CD8-positive, alpha-beta memory T cell (primary cell): ENCODE data around the gene RPS19BP1. TPM values are rescaled to one million over a fixed set of nuclear protein-coding genes. Genes with fewer than 3 reads are reported as not detected.
A peak's percentile ranks its signal among the peaks of the same experiment; 100 is the strongest.

Experiments
- CTCF ChIA-PET: fragments of 350-600 bp; sonication (Branson Sonifier 250); formaldehyde crosslinking; loops from one replicate; lab custom pipeline; 2021; ENCODE audit warnings: antibody characterized with exemption; lab: Charles Lee
- POLR2A ChIA-PET: fragments of 350-600 bp; sonication (Branson Sonifier 250); formaldehyde crosslinking; loops from one replicate; lab custom pipeline; 2021; ENCODE audit warnings: antibody characterized with exemption; lab: Charles Lee
- DNase-seq, 5 donors: peaks; one replicate each; pipeline versions ENCODE4 v3.0.0 to v3.0.0-alpha.2; 2020 to 2022; ENCODE audit warnings: mixed read lengths in 1 of 5
- H3K27ac ChIP-seq: one replicate; pipeline ENCODE4 v1.7.0; 2013; ENCODE audit warnings: low read depth, mild to moderate bottlenecking, low read length, moderate library complexity
- H3K27me3 ChIP-seq: 2 replicates; pipeline ENCODE4 v1.7.0; 2013; ENCODE audit warnings: low read length, mild to moderate bottlenecking; ENCODE audit not compliant: insufficient read depth, poor library complexity, severe bottlenecking
- H3K36me3 ChIP-seq: 2 replicates; pipeline ENCODE4 v1.7.0; 2013; ENCODE audit warnings: mild to moderate bottlenecking, low read length, moderate library complexity; ENCODE audit not compliant: insufficient read depth
- H3K4me1 ChIP-seq: 2 replicates; pipeline ENCODE4 v1.7.0; 2013; ENCODE audit warnings: mild to moderate bottlenecking, low read length, moderate library complexity; ENCODE audit not compliant: insufficient read depth
- H3K4me3 ChIP-seq: 2 replicates; pipeline ENCODE4 v1.7.0; 2013; ENCODE audit warnings: mild to moderate bottlenecking, low read length
- H3K9me3 ChIP-seq: 2 replicates; pipeline ENCODE4 v1.7.0; 2013; ENCODE audit warnings: mild to moderate bottlenecking, low read length
- H3K27ac Mint-ChIP-seq, 8 donors: one replicate each; pipeline ENCODE4 v1.8.0; 2020 to 2021; ENCODE audit warnings: mixed read lengths in 8 of 8, mild to moderate bottlenecking in 6 of 8, inconsistent platforms in 3 of 8, moderate library complexity in 3 of 8
- H3K27me3 Mint-ChIP-seq, 2 donors: one replicate each; pipeline ENCODE4 v1.8.0; 2020 to 2021; ENCODE audit warnings: mixed read lengths in 2 of 2, mild to moderate bottlenecking in 1 of 2, moderate library complexity in 1 of 2
- H3K36me3 Mint-ChIP-seq, 3 donors: one replicate each; pipeline ENCODE4 v1.8.0; 2020 to 2021; ENCODE audit warnings: mixed read lengths in 3 of 3, inconsistent platforms in 1 of 3, mild to moderate bottlenecking in 1 of 3
- H3K4me1 Mint-ChIP-seq, 3 donors: one replicate each; pipeline ENCODE4 v1.8.0; 2020 to 2021; ENCODE audit warnings: mixed read lengths in 3 of 3, inconsistent platforms in 1 of 3, mild to moderate bottlenecking in 1 of 3
- H3K4me3 Mint-ChIP-seq, 7 donors: one replicate each; pipeline ENCODE4 v1.8.0; 2020 to 2021; ENCODE audit warnings: mixed read lengths in 7 of 7, mild to moderate bottlenecking in 6 of 7, moderate library complexity in 4 of 7, inconsistent platforms in 2 of 7
- H3K9me3 Mint-ChIP-seq, 5 donors: one replicate each; pipeline ENCODE4 v1.8.0; 2020 to 2022; ENCODE audit warnings: mixed read lengths in 5 of 5, mild to moderate bottlenecking in 3 of 5, moderate library complexity in 2 of 5, inconsistent platforms in 1 of 5
- polyA plus RNA-seq: library from polyadenylated mRNA; unstranded; fragments of 300-500 nt; fragmentation: Illumina TruSeq; gene quantifications from one replicate; pipeline ENCODE4 v1.2.3, GENCODE V29; 2021
- total RNA-seq, 2 experiments: library from RNA; stranded (reverse); gene quantifications; one replicate each; pipeline ENCODE4 v1.2.3, GENCODE V29; 2021

The RPS19BP1 gene
- total and polyA plus RNA-seq, 3 experiments from 2014 or later: 128 to 160 (median 158) TPM

DNA sequence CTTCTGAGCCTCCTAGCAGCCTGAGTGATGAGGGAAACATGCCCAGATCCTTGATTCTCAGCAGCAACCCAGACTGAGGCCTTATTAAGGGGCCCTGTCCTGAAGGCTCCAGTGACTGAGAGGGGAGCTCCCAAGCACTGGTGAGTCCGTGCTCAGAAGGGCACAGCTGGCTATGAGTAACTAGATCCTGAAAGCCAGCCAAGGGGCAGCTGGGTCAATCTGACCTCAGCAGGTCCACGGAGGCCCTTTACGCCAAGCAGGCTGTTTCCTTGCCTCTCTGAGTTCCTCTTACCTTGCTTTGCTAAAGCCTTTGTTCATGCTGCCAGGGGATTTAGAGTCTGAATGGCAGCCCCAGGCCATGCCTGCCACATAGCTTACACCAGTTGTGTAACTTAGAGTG is 49.8 kb downstream of the RPS19BP1 start:
- POLR2A ChIA-PET: interaction anchor here (0.6 kb wide), 1 partner anchor 33 kb away, joined by 3 read pairs; no protein-coding TSS in a partner anchor
- no peaks in the 10 kb centered on the region for H3K36me3 Mint-ChIP-seq

DNA sequence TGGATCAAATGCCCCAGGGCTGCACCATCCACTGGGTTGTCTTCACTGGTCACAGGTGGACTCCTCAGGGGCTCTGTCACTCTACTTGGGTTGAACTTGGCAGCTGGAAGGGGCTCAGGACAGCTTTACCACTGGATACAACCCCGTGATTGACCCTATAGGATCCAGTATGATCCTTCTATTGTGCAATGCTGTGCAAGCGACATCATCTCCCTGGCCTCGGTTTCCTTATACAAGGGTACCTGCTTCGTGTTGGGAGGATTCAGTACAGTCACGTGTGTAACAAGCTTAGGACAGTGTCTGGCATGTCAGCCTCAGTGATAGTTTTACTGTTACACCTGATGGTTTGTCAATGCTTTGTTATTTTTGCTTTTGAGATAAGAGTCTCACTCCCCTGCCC is 51.0 kb downstream of the RPS19BP1 start:
- no peaks in the 10 kb centered on the region for H3K4me1 Mint-ChIP-seq
- H3K36me3 ChIP-seq: no peaks in the 10 kb centered on the region
- ChIA-PET CTCF (no interaction called here), POLR2A (no interaction called here)
- no peak overlapping the region for H3K4me3 ChIP-seq
- no peaks in the 10 kb centered on the region for H3K36me3 Mint-ChIP-seq
- no peak for DNase-seq
- no peaks in the 10 kb centered on the region for H3K4me1 ChIP-seq
- H3K27me3 ChIP-seq: no peaks in the 10 kb centered on the region
- no peak overlapping the region for H3K27ac Mint-ChIP-seq
- H3K4me3 Mint-ChIP-seq: no peak overlapping the region
- H3K9me3 ChIP-seq: no peaks in the 10 kb centered on the region
- peaks cover 1 to 4% of the 10 kb centered on the region in 2 donors for H3K27me3 Mint-ChIP-seq
- no peaks in the 10 kb centered on the region for H3K9me3 Mint-ChIP-seq
- H3K27ac ChIP-seq: no peak overlapping the region

More for the DNA sequence above, 49.8 kb downstream of the RPS19BP1 start:
- DNase-seq: no peak
- Histone ChIP-seq H3K36me3 (no peaks in the 10 kb centered on the region), H3K4me1 (no peaks in the 10 kb centered on the region), H3K27me3 (no peaks in the 10 kb centered on the region), H3K27ac (no peak overlapping the region), H3K9me3 (no peaks in the 10 kb centered on the region), H3K4me3 (no peak overlapping the region)
- CTCF ChIA-PET: interaction anchor here (1.3 kb wide), 1 partner anchor 46 kb away, joined by 3 read pairs; no protein-coding TSS in a partner anchor
- Mint-ChIP-seq H3K9me3 (no peaks in the 10 kb centered on the region), H3K27me3 (peaks cover 1 to 4% of the 10 kb centered on the region in 2 donors), H3K27ac (no peak overlapping the region), H3K4me3 (no peak overlapping the region), H3K4me1 (no peaks in the 10 kb centered on the region)

DNA sequence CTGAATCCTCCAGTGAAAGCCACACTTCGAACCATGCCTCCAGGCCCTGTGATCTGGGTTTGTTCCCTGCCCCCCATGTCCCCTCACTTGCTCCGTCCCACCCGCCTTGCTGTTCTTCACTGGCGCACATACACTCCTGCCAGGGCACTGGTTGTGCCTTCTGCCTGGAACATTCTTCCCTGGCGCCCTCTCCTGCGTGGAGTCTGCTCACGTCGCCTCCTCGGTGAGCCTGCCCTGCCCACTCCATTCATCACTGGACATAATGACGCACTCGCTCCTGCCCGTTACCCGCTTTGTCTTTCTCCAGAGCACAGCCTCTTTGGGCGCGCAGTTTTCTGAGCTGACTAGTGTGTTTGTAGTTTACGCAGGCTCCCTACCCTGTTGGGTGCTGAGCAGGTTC is 51.5 kb downstream of the RPS19BP1 start:
- Histone ChIP-seq H3K4me1 (no peaks in the 10 kb centered on the region), H3K27ac (no peak overlapping the region), H3K27me3 (no peaks in the 10 kb centered on the region), H3K9me3 (no peaks in the 10 kb centered on the region), H3K4me3 (no peak overlapping the region), H3K36me3 (no peaks in the 10 kb centered on the region)
- no peak for DNase-seq
- no peaks in the 10 kb centered on the region for H3K36me3 Mint-ChIP-seq
- H3K4me1 Mint-ChIP-seq: no peaks in the 10 kb centered on the region
- H3K27me3 Mint-ChIP-seq: peaks cover 1 to 4% of the 10 kb centered on the region in 2 donors
- H3K27ac Mint-ChIP-seq: no peak overlapping the region
- ChIA-PET CTCF (no interaction called here), POLR2A (no interaction called here)
- no peaks in the 10 kb centered on the region for H3K9me3 Mint-ChIP-seq
- H3K4me3 Mint-ChIP-seq: no peak overlapping the region

DNA sequence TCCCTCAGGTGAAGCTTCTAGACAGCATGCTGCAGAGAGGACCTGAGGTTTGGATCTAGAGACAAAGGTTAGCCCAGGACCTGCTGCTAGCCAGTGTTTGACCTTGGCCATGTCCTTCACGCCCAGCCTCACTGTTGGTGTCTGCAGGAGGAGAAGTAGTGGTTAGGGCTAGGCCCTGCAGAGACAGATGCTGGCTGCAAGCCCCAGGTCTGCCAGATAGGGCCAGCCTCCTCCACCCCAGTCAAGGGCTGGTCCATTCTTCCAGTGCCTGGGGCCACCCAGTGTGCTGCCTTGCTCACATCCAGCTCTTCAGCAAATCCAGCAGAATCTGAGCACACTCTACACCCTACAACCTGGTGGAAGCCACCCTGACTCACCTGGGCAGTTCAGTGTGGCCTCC is 52.0 kb downstream of the RPS19BP1 start:
- DNase-seq: no peak
- Histone ChIP-seq H3K36me3 (no peaks in the 10 kb centered on the region), H3K27me3 (no peaks in the 10 kb centered on the region), H3K4me3 (no peak overlapping the region), H3K4me1 (no peaks in the 10 kb centered on the region), H3K27ac (no peak overlapping the region), H3K9me3 (no peaks in the 10 kb centered on the region)
- Mint-ChIP-seq H3K27me3 (peaks cover 1 to 4% of the 10 kb centered on the region in 2 donors), H3K4me3 (no peak overlapping the region), H3K27ac (no peak overlapping the region), H3K4me1 (no peaks in the 10 kb centered on the region), H3K9me3 (no peaks in the 10 kb centered on the region), H3K36me3 (no peaks in the 10 kb centered on the region)
- CTCF ChIA-PET: interaction anchor here (1.0 kb wide), 1 partner anchor 28 kb away, joined by 3 read pairs; no protein-coding TSS in a partner anchor
- POLR2A ChIA-PET: interaction anchor here (0.6 kb wide), 1 partner anchor 43 kb away, joined by 3 read pairs; no protein-coding TSS in a partner anchor

DNA sequence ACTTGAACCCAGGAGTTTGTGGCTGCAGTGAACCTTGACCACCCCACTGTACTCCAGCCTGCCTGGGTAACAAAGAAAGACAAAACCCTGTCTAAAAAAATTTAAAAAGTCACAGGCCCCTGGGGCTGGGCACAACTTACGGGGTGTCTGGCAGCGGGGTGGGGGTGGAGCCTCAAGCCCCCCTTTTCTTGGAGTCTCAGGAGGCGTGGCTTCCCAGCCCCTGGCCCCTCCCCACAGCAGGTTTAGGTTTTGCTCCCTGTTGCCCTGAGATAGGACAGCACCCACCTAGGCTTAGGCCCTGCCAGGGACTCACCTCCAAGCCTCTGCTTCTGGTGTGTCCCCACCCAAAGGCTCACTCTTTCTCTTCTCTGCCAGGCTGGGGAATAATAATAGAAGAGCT is 53.3 kb downstream of the RPS19BP1 start:
- no peaks in the 10 kb centered on the region for H3K27me3 ChIP-seq
- Mint-ChIP-seq H3K27ac (peak overlapping the region in 1 of 8 donors; percentile 43), H3K9me3 (no peaks in the 10 kb centered on the region), H3K36me3 (no peaks in the 10 kb centered on the region), H3K27me3 (peaks cover 0 to 1% of the 10 kb centered on the region in 2 donors), H3K4me1 (no peaks in the 10 kb centered on the region), H3K4me3 (no peak overlapping the region)
- H3K4me1 ChIP-seq: no peaks in the 10 kb centered on the region
- no peak overlapping the region for H3K27ac ChIP-seq
- H3K4me3 ChIP-seq: no peak overlapping the region
- no peak for DNase-seq
- no peaks in the 10 kb centered on the region for H3K9me3 ChIP-seq
- CTCF ChIA-PET: no interaction called here
- POLR2A ChIA-PET: no interaction called here
- no peaks in the 10 kb centered on the region for H3K36me3 ChIP-seq

Other genes starting within 250 kb of the RPS19BP1 start
- 1,000 to 10,000 TPM; 2,574 to 2,607 TPM for gene RPL3, start 213.1 kb downstream of the RPS19BP1 start, total RNA-seq
- gene RPL3, start 213.1 kb downstream of the RPS19BP1 start, polyA plus RNA-seq: 3,654 TPM
- 1 to 10 TPM; 2.4 to 2.9 TPM for gene SYNGR1, start 182.8 kb downstream of the RPS19BP1 start, total RNA-seq
- gene SYNGR1, start 182.8 kb downstream of the RPS19BP1 start, polyA plus RNA-seq: 10.1 TPM
- gene TAB1, start 133.0 kb downstream of the RPS19BP1 start, total RNA-seq: 10 to 100 TPM; 19.9 to 21.0 TPM
- gene TAB1, start 133.0 kb downstream of the RPS19BP1 start, polyA plus RNA-seq: 4.1 TPM
- under 1 TPM; 0.27 to 0.37 TPM for gene MGAT3, start 75.7 kb downstream of the RPS19BP1 start, total RNA-seq
- 0.03 TPM for gene MGAT3, start 75.7 kb downstream of the RPS19BP1 start, polyA plus RNA-seq
- 10 to 100 TPM; 59.9 to 60.9 TPM for gene MIEF1, start 30.5 kb downstream of the RPS19BP1 start, total RNA-seq
- 29.4 TPM for gene MIEF1, start 30.5 kb downstream of the RPS19BP1 start, polyA plus RNA-seq
- gene ATF4, start 12.2 kb downstream of the RPS19BP1 start, total RNA-seq: 100 to 1,000 TPM; 757 to 758 TPM
- 103 TPM for gene ATF4, start 12.2 kb downstream of the RPS19BP1 start, polyA plus RNA-seq
- gene CACNA1I, start 38.0 kb upstream of the RPS19BP1 start, total RNA-seq: 1 to 10 TPM; 4.6 TPM
- gene CACNA1I, start 38.0 kb upstream of the RPS19BP1 start, polyA plus RNA-seq: 0.71 TPM